ENCODE data around the gene IL34.

DNA sequence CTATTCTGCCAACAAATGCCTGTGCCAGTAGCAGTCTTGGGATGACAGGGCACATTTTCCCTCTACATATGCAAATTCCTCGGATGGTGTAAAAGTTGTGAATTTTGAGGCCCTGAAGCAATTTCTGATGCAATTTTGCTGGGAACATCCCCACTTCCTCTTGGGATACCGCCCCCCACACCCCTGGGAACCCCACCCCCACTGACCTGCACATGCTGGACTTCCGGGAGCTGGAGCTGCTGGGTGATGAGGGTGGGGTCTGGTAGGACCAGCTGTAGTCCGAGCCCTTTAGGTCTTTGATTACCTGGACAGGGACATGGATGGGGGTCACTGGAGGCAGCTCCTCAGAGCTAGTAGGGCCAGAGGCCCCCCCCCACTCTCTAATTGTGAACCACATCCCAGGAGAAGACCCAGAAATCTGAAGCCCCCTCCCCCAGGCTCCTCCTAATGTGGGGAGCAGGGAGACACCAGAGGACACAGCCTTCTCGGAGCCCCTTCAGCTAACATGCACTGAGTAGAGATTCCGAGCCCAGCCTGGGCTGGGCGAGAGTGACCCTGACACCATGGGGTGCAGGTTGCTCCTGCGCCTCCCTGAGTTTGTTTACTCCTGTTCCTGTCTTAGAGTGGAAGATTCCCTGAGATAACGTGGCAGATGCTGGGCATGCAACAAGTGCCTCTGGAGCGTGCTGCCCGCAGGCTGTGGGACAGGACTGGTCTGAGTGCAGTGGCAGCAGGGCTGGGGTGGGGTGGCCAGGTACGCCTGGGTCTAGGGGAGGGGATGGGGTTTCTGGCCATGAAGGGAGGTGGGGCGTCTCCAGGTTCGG is 30.5 kb downstream of the IL34 start:
- TF ChIP-seq, protein P1, sequence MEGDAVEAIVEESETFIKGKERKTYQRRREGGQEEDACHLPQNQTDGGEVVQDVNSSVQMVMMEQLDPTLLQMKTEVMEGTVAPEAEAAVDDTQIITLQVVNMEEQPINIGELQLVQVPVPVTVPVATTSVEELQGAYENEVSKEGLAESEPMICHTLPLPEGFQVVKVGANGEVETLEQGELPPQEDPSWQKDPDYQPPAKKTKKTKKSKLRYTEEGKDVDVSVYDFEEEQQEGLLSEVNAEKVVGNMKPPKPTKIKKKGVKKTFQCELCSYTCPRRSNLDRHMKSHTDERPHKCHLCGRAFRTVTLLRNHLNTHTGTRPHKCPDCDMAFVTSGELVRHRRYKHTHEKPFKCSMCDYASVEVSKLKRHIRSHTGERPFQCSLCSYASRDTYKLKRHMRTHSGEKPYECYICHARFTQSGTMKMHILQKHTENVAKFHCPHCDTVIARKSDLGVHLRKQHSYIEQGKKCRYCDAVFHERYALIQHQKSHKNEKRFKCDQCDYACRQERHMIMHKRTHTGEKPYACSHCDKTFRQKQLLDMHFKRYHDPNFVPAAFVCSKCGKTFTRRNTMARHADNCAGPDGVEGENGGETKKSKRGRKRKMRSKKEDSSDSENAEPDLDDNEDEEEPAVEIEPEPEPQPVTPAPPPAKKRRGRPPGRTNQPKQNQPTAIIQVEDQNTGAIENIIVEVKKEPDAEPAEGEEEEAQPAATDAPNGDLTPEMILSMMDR (IDR thresholded peaks at IDR 0.05; ENCODE audit: low read depth, low read length): no peak
- no peak for TF ChIP-seq EZH2phosphoT487 (IDR thresholded peaks at IDR 0.05; ENCODE audit: low read depth)
